ES-I3 (cell line): ENCODE measurements around the gene PPP1R3G.
"Not testable (repeated sequence)": the region's sequence is repeated elsewhere in the genome, so short reads cannot be mapped to it uniquely, and the experiment has no call there.

Experiments
- H3K36me3 ChIP-seq: 2 replicates; pipeline ENCODE4 v1.6.1; 2013; ENCODE audit warnings: mild to moderate bottlenecking, low read length, control low read depth, moderate library complexity; ENCODE audit not compliant: insufficient read depth
- H3K4me1 ChIP-seq: 2 replicates; pipeline ENCODE4 v1.6.1; 2013; ENCODE audit warnings: mild to moderate bottlenecking, control low read depth, low read length; ENCODE audit not compliant: insufficient read depth
- H3K9ac ChIP-seq: 2 replicates; pipeline ENCODE4 v1.6.1; 2013; ENCODE audit warnings: low read depth, mild to moderate bottlenecking, low read length, moderate library complexity
- H3K9me3 ChIP-seq: 2 replicates; pipeline ENCODE4 v1.6.1; 2013; ENCODE audit warnings: mild to moderate bottlenecking, low read length, moderate library complexity; ENCODE audit not compliant: control insufficient read depth, insufficient read depth

PPP1R3G gene

GRCh38 chr6:5059036-5059896 is 25.9 kb upstream of the PPP1R3G start:
- Histone ChIP-seq H3K4me1 (no peaks in the 10 kb centered on the region), H3K36me3 (no peaks in the 10 kb centered on the region), H3K9me3 (0 out of 2 replicates have a peak, but pooled peaks cover 4% of the 10 kb centered on the region), H3K9ac (no peak overlapping the region)

GRCh38 chr6:5060439-5060838 is 24.7 kb upstream of the PPP1R3G start:
- not testable (repeated sequence) for H3K9ac ChIP-seq, H3K9me3 ChIP-seq, H3K4me1 ChIP-seq, H3K36me3 ChIP-seq

GRCh38 chr6:5061152-5061551 is 24.0 kb upstream of the PPP1R3G start:
- Histone ChIP-seq H3K4me1 (no peaks in the 10 kb centered on the region), H3K36me3 (no peaks in the 10 kb centered on the region), H3K9me3 (no peaks in the 10 kb centered on the region; the same call in 1 of the 2 replicates), H3K9ac (no peak overlapping the region)

- H3K9ac ChIP-seq, result no peak overlapping the region
- H3K4me1 ChIP-seq, result no peaks in the 10 kb centered on the region
- H3K9me3 ChIP-seq, result no peaks in the 10 kb centered on the region; the same call in 1 of the 2 replicates
- no peaks in the 10 kb centered on the region; the same call in 1 of the 2 replicates for H3K36me3 ChIP-seq
Observed at GRCh38 chr6:5063617-5064016, 21.5 kb upstream of the PPP1R3G start.

- H3K9me3 ChIP-seq, result no peaks in the 10 kb centered on the region; the same call in 1 of the 2 replicates
- no peak overlapping the region for H3K9ac ChIP-seq
- H3K36me3 ChIP-seq, result no peaks in the 10 kb centered on the region; the same call in 1 of the 2 replicates
- H3K4me1 ChIP-seq, result no peaks in the 10 kb centered on the region
Observed at GRCh38 chr6:5066456-5067093, 18.6 kb upstream of the PPP1R3G start.

- Histone ChIP-seq H3K9ac (no peak overlapping the region), H3K36me3 (no peaks in the 10 kb centered on the region; the same call in 1 of the 2 replicates), H3K4me1 (no peaks in the 10 kb centered on the region), H3K9me3 (no peaks in the 10 kb centered on the region; the same call in 1 of the 2 replicates)
Observed at GRCh38 chr6:5067305-5067704, 17.8 kb upstream of the PPP1R3G start.

GRCh38 chr6:5068153-5068751 is 16.9 kb upstream of the PPP1R3G start:
- H3K9me3 ChIP-seq, result no peaks in the 10 kb centered on the region; the same call in 1 of the 2 replicates
- H3K36me3 ChIP-seq, result no peaks in the 10 kb centered on the region; the same call in 1 of the 2 replicates
- H3K9ac ChIP-seq, result no peak overlapping the region
- no peaks in the 10 kb centered on the region for H3K4me1 ChIP-seq

- H3K36me3 ChIP-seq, result no peaks in the 10 kb centered on the region; the same call in 1 of the 2 replicates
- H3K9ac ChIP-seq, result no peak overlapping the region
- H3K4me1 ChIP-seq, result no peaks in the 10 kb centered on the region
- H3K9me3 ChIP-seq, result no peaks in the 10 kb centered on the region; the same call in 1 of the 2 replicates
Observed at GRCh38 chr6:5071216-5071615, 13.9 kb upstream of the PPP1R3G start.

GRCh38 chr6:5072440-5072839 is 12.7 kb upstream of the PPP1R3G start:
- Histone ChIP-seq H3K4me1 (no peaks in the 10 kb centered on the region), H3K9ac (no peak overlapping the region), H3K9me3 (no peaks in the 10 kb centered on the region; the same call in 1 of the 2 replicates)

GRCh38 chr6:5073992-5074391 is 11.1 kb upstream of the PPP1R3G start:
- Histone ChIP-seq H3K36me3 (no peaks in the 10 kb centered on the region; the same call in 1 of the 2 replicates), H3K4me1 (no peaks in the 10 kb centered on the region), H3K9me3 (no peaks in the 10 kb centered on the region), H3K9ac (no peak overlapping the region)

More at GRCh38 chr6:5072440-5072839, 12.7 kb upstream of the PPP1R3G start:
- no peaks in the 10 kb centered on the region; the same call in 1 of the 2 replicates for H3K36me3 ChIP-seq

GRCh38 chr6:5076931-5077330 is 8.2 kb upstream of the PPP1R3G start:
- H3K9me3 ChIP-seq, result peaks cover 3% of the 10 kb centered on the region; the same call in 1 of the 2 replicates
- H3K36me3 ChIP-seq, result no peaks in the 10 kb centered on the region; the same call in 1 of the 2 replicates
- no peak overlapping the region for H3K9ac ChIP-seq
- no peaks in the 10 kb centered on the region for H3K4me1 ChIP-seq

GRCh38 chr6:5078121-5078669 is 6.9 kb upstream of the PPP1R3G start:
- no peaks in the 10 kb centered on the region; the same call in 1 of the 2 replicates for H3K4me1 ChIP-seq
- no peaks in the 10 kb centered on the region; the same call in 1 of the 2 replicates for H3K36me3 ChIP-seq
- no peak overlapping the region for H3K9ac ChIP-seq
- peaks cover 3% of the 10 kb centered on the region; the same call in 1 of the 2 replicates for H3K9me3 ChIP-seq

- Histone ChIP-seq H3K9ac (no peak overlapping the region), H3K4me1 (no peaks in the 10 kb centered on the region; the same call in 1 of the 2 replicates), H3K36me3 (no peaks in the 10 kb centered on the region; the same call in 1 of the 2 replicates), H3K9me3 (peaks cover 3% of the 10 kb centered on the region; the same call in 1 of the 2 replicates)
Observed at GRCh38 chr6:5079692-5080091, 5.4 kb upstream of the PPP1R3G start.

- Histone ChIP-seq H3K36me3 (no peaks in the 10 kb centered on the region; the same call in 1 of the 2 replicates), H3K4me1 (no peaks in the 10 kb centered on the region; the same call in 1 of the 2 replicates), H3K9ac (no peak overlapping the region), H3K9me3 (peaks cover 3% of the 10 kb centered on the region; the same call in 1 of the 2 replicates)
Observed at GRCh38 chr6:5080574-5080973, 4.6 kb upstream of the PPP1R3G start.
